GM21360 (cell line): ENCODE measurements around the gene MATN4.

Source experiments
- ATAC-seq: cut with Tn5 transposase; IDR thresholded peaks from one replicate; pipeline ENCODE4 v1.9.1; 2021; ENCODE audit warnings: mild to moderate bottlenecking, moderate library complexity; ENCODE audit not compliant: unreplicated experiment

The MATN4 gene

GRCh38 chr20:45254383-45255262, 53.5 kb downstream of the MATN4 start, which contains the start of gene SLPI:
Gene SLPI, minus strand, starts transcription at chr20:45254564. Its CDS starts 21 bp downstream, at chr20:45254543.
- ATAC-seq: no peak

GRCh38 chr20:45253261-45253660, 54.8 kb downstream of the MATN4 start:
- ATAC-seq: no peak

GRCh38 chr20:45251884-45252560, 56.1 kb downstream of the MATN4 start:
- ATAC-seq: no peak

DNA sequence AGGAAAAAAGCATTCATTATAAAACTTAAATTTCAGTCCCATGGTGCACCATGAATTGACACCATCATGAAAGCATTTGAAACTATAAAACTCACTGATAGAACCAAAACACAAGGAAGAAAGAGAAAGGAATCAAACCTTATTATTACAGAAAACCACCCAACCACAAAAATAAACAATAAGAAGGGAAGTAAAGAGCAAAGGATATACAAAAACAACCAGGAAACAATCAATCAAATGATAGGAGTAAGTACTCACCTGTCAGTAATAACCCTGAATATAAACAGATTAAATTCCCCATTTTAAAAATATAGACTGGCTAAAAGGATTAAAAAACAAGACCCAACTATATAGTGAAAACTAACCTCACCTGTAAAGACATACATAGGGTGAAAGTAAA, 59.5 kb downstream of the MATN4 start:
- no peak for ATAC-seq

DNA sequence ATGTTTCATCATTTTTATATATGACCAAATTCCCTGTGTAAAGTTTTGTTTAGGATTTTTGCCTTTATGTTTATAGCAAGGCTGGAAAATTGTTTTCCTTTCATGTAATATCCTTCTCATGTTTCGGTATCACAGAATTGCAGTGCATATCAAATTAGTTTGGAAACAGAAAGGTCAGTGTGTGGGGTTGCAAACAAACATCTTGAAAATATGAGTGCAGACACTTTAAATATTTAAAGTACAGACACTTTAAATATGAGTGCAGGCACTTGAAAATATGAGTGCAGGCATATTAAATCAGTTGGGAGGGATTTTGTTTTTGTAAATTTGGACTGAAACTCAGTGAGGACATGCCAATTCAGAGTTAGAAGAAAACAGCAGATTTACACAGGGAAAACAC, 60.2 kb downstream of the MATN4 start:
- ATAC-seq: no peak

GRCh38 chr20:45246109-45246508, 62.0 kb downstream of the MATN4 start:
- no peak for ATAC-seq
